Measurements from ENCODE around the gene SLC25A42. TPM values are rescaled to one million over a fixed set of nuclear protein-coding genes. Genes with fewer than 3 reads are reported as not detected.
A peak's percentile ranks its signal among the peaks of the same experiment; 100 is the strongest.

SLC25A42 gene
- total and polyA plus RNA-seq, 2 of the 4 experiments (the other 2 are of a cell fraction), result 2.0 to 9.9 TPM

- TF ChIP-seq MAFK (IDR thresholded peaks at IDR 0.05; ENCODE audit: low read depth, low read length), result no peak
- peak; percentile 62 for TF ChIP-seq USF2 (IDR thresholded peaks at IDR 0.05; ENCODE audit: low read depth, low read length)
- no peak for TF ChIP-seq CHD1 (IDR thresholded peaks at IDR 0.05; ENCODE audit: low read depth, low read length)
Measured at GRCh38 chr19:19034204-19034624, 29.6 kb upstream of the SLC25A42 start (continued).

- no peak overlapping the region for H3K18ac ChIP-seq (ENCODE audit: low read depth, low read length)
- intact Hi-C loops (cut with micrococcal nuclease) (no loop called here), dilution Hi-C loops (cut with HindIII; ENCODE audit: low sequenced_read_pairs, unreplicated experiment) (no loop called here), in situ Hi-C loops (cut with MboI; ENCODE audit: low sequenced_read_pairs) (no loop called here)
- H3K4ac ChIP-seq (ENCODE audit: low read depth, low read length), result no peak overlapping the region
- H3K23ac ChIP-seq (ENCODE audit: low read depth, low read length), result no peak overlapping the region; the same call in 1 of the 2 replicates
- H3K9me3 ChIP-seq (ENCODE audit: control insufficient read depth, insufficient read depth, low read length), result no peaks in the 10 kb centered on the region; the same call in 1 of the 2 replicates
- DNase-seq (no peak), ATAC-seq (ENCODE audit: low read depth) (no peak)
- CTCF ChIA-PET, result interaction anchor here (0.6 to 1.1 kb wide), 3 partner anchors 24 to 450 kb away, joined by 3 to 6 read pairs (median 3); partner anchors contain the start of gene SLC25A42
- H3K4me3 ChIP-seq (ENCODE audit: insufficient read depth, low read depth, low read length), result no peak overlapping the region
- H4K91ac ChIP-seq (ENCODE audit: insufficient read depth, low read depth, low read length), result no peak overlapping the region
- H3K36me3 ChIP-seq (ENCODE audit: control insufficient read depth, insufficient read depth, low read length), result peaks cover 13% of the 10 kb centered on the region
- 87% methylated on average over 3 of the region's 4 CpGs; no CpG with 5 or more reads in 1 of the 2 experiments for WGBS, 2 experiments (ENCODE audit: extremely low coverage in 2 of 2, insufficient read length in 1 of 2)
- no peak for TF ChIP-seq RCOR1 (IDR thresholded peaks at IDR 0.05; ENCODE audit: insufficient replicate concordance, low read length)
- no peak for TF ChIP-seq USF2 (IDR thresholded peaks at IDR 0.05; ENCODE audit: low read depth, low read length)
- no peak for TF ChIP-seq RAD21 (IDR thresholded peaks at IDR 0.05; ENCODE audit: low read length)
- no peak for TF ChIP-seq MXI1 (IDR thresholded peaks at IDR 0.05; ENCODE audit: borderline replicate concordance, low read depth, low read length)
- TF ChIP-seq CHD1 (IDR thresholded peaks at IDR 0.05; ENCODE audit: low read depth, low read length), result no peak
- TF ChIP-seq FOS (IDR thresholded peaks at IDR 0.05; ENCODE audit: low read depth, low read length), result no peak
- TF ChIP-seq RFX5 (IDR thresholded peaks at IDR 0.05; ENCODE audit: low read depth, low read length), result no peak
- no peak for TF ChIP-seq SMC3 (IDR thresholded peaks at IDR 0.05; ENCODE audit: low read depth, low read length)
- no peak for TF ChIP-seq MAZ (IDR thresholded peaks at IDR 0.05; ENCODE audit: borderline replicate concordance, low read depth, low read length)
- TF ChIP-seq CEBPB (IDR thresholded peaks at IDR 0.05; ENCODE audit: low read depth, low read length), result no peak
- TF ChIP-seq MAFK (IDR thresholded peaks at IDR 0.05; ENCODE audit: low read depth, low read length), result no peak
- TF ChIP-seq POLR2A (IDR thresholded peaks at IDR 0.05; ENCODE audit: low read depth, low read length), result no peak
- no peak for TF ChIP-seq BHLHE40 (IDR thresholded peaks at IDR 0.05; ENCODE audit: low read depth, low read length)
- H3K9me1 ChIP-seq (ENCODE audit: insufficient read depth, low read length), result peaks cover 11% of the 10 kb centered on the region
- peaks cover 11% of the 10 kb centered on the region for H4K20me1 ChIP-seq (ENCODE audit: insufficient read depth, low read length)
- no peak overlapping the region for H3K9ac ChIP-seq (ENCODE audit: low read depth, low read length)
- no peak overlapping the region for H2BK5ac ChIP-seq (ENCODE audit: low read depth, low read length, poor library complexity, severe bottlenecking)
- no peak overlapping the region for H2AK5ac ChIP-seq (ENCODE audit: low read depth, low read length)
- H3K27me3 ChIP-seq (ENCODE audit: control insufficient read depth, insufficient read depth, low read length), result no peaks in the 10 kb centered on the region
- no TSS peak for BruUV-seq (replicated peaks)
- POLR2A ChIA-PET (ENCODE audit: unreplicated experiment), result no interaction called here
- no peak overlapping the region for H2BK15ac ChIP-seq (ENCODE audit: low read depth, low read length)
- no peak overlapping the region for H3K14ac ChIP-seq (replicated peaks; ENCODE audit: low read depth, low read length)
- H2BK20ac ChIP-seq (ENCODE audit: low read depth, low read length), result no peak overlapping the region
- H2AFZ ChIP-seq (replicated peaks; ENCODE audit: low read length, poor library complexity), result no peak overlapping the region
- no peak overlapping the region for H3K4me2 ChIP-seq (ENCODE audit: low read depth, low read length)
- no peak overlapping the region for H4K8ac ChIP-seq (ENCODE audit: low read depth in 2 of 2, low read length in 2 of 2)
- no peak overlapping the region for H2BK120ac ChIP-seq (ENCODE audit: low read depth, low read length)
- H3K27ac ChIP-seq (ENCODE audit: insufficient read depth, low read length), result no peak overlapping the region
- peaks cover 4% of the 10 kb centered on the region; the same call in 1 of the 2 replicates for H3K4me1 ChIP-seq (ENCODE audit: control insufficient read depth, insufficient read depth, low read length)
- no peak overlapping the region for H3K56ac ChIP-seq (ENCODE audit: extremely low read depth, insufficient read depth, low read length)
- H2AK9ac ChIP-seq (replicated peaks; ENCODE audit: low read depth, low read length, poor library complexity), result peak overlapping the region; percentile 20
- peaks cover 53 to 73% of the 10 kb centered on the region in 2 experiments for H3K79me1 ChIP-seq (ENCODE audit: low read depth in 1 of 2, low read length in 2 of 2)
- no peak overlapping the region for H4K5ac ChIP-seq (ENCODE audit: low read depth, low read length)
Measured at GRCh38 chr19:19039901-19040300, 23.9 kb upstream of the SLC25A42 start.
